Pancreas (tissue), 10 donors: ENCODE data around the gene PJA1. TPM values are rescaled to one million over a fixed set of nuclear protein-coding genes. Genes with fewer than 3 reads are reported as not detected.

Experiments used
- ATAC-seq, 4 donors: fragments of 200-7000 bp; cut with Tn5 transposase; one replicate each; pipeline versions ENCODE4 v1.8.0 to v1.9.1; 2020; ENCODE audit warnings: mild to moderate bottlenecking in 4 of 4, moderate library complexity in 4 of 4
- DNase-seq, 6 donors: peaks; one replicate each; pipeline ENCODE4 v3.0.0-alpha.2; 2020
- FAIRE-seq: peaks from 2 replicates; lab custom pipeline; 2012; peaks lifted over from hg19 to GRCh38; lab: Jason Lieb, UNC
- H3K27ac ChIP-seq, 4 donors: fragments of 200-600 bp; sonication (generic); 1 replicate in 3 of 4; 2 replicates in 1 of 4; pipeline versions ENCODE4 v1.5.0 to v1.8.0; 2020
- H3K27me3 ChIP-seq, 4 donors: fragments of 200-600 bp; one replicate each; pipeline ENCODE4 v1.8.0; 2021
- H3K36me3 ChIP-seq, 3 donors: fragments of 200-600 bp; sonication (generic) in 1 of 3; one replicate each; pipeline versions ENCODE4 v1.5.0 to v1.8.0; 2020 to 2021
- H3K4me1 ChIP-seq, 3 donors: fragments of 200-600 bp; one replicate each; pipeline ENCODE4 v1.8.0; 2021
- H3K4me3 ChIP-seq, 4 donors: fragments of 200-600 bp; sonication (generic) in 2 of 4; one replicate each; pipeline versions ENCODE4 v1.5.0 to v1.8.0; 2020 to 2021
- H3K9me3 ChIP-seq, 4 donors: fragments of 200-600 bp; one replicate each; pipeline ENCODE4 v1.8.0; 2021
- WGBS, 2 donors: extraction: QIAGEN DNeasy Blood & Tissue Kit; methylation state at CpG; one replicate each; pipeline ENCODE4 v1.1.7; 2013; 5-methylcytosine and 5-hydroxymethylcytosine counted together
- intact Hi-C, 3 donors: fragments of 100-400 bp; cut with DNase I; formaldehyde crosslinking; loops; one replicate each; pipeline versions ENCODE4 v1.11.1 to v1.14.2; 2022
- polyA plus RNA-seq, 2 donors: library from polyadenylated mRNA; stranded (reverse); fragments of 200-250 nt; gene quantifications; one replicate each; pipeline ENCODE4 v1.2.3, GENCODE V29; 2013
- total RNA-seq, 6 donors: library from RNA; stranded (reverse); fragmentation: NEBNext Ultra II Directional in 4 of 6; extraction: Animal tissue kit (Norgen Biotek cat#: 25700) in 4 of 6; gene quantifications; one replicate each; pipeline versions ENCODE4 v1.2.1 to v1.2.4, GENCODE V29; 2021 to 2023
- TF ChIP-seq, protein P1 (sequence below), 4 donors: fragments of 200-600 bp; sonication (generic) in 3 of 4; IDR thresholded peaks; one replicate each; pipeline versions ENCODE4 v1.5.0 to v1.8.0; 2021; ENCODE audit warnings: antibody characterized with exemption in 4 of 4
- donor health status: healthy with polysubstance abuse.
- donor health status: DM: no; HTN: no; CAD: no; lungs with moderate emphysema.
- donor health status: DM: no; HTN: no; CAD: no.
- donor health status: control.
- donor health status: control.
- donor health status: Bipolar disorder and iron deficiency.
- donor health status: DM: yes; HTN: yes; CAD: no.
- donor health status: DM: no; HTN: no; CAD: no.
- donor health status: DM: no; HTN: no; CAD: no.
- donor health status: DM: yes; HTN: yes; CAD: no.

The PJA1 gene
- total and polyA plus RNA-seq, 8 donors = 5.4 to 20.0 (median 8.8) TPM

DNA sequence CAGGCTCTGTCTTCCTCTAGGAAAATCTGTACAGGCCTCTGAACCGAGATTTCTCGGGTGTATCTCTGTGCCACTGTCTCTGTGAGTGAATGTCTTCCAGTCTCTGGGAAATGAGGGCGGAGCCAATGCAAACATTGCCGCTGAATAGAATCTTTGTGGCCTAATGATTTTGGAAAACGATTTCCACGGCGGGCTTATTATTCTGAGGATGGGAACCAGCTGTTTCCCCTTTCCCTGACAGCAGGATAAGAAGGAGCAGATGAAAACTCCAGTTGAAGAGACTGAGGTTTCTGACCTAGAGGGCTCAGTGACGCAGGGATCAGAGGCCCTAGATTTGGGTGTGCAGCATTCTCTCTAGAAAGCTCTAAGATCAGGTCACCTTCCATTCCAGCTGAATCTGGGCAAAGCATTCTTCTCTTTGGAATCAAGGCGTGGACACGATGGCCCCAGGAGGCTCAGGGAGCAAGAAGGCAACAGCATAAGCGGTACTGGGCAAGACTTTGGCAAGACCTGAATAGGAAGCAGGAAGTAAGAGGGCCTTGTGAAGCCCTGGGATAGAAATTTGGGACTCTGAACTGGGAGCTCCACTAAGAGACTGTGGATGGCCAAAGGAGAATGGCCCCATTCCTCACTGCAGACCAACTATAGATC lies 47.3 kb downstream of the PJA1 start:
- whole genome bisulfite sequencing, 2 donors = 73 to 79% methylated on average over 11 of the region's 11 CpGs
- no peak overlapping the region for H3K4me3 ChIP-seq
- no peaks in the 10 kb centered on the region for H3K27me3 ChIP-seq
- no peaks in the 10 kb centered on the region for H3K36me3 ChIP-seq
- H3K27ac ChIP-seq = no peak overlapping the region
- TF ChIP-seq, protein P1, sequence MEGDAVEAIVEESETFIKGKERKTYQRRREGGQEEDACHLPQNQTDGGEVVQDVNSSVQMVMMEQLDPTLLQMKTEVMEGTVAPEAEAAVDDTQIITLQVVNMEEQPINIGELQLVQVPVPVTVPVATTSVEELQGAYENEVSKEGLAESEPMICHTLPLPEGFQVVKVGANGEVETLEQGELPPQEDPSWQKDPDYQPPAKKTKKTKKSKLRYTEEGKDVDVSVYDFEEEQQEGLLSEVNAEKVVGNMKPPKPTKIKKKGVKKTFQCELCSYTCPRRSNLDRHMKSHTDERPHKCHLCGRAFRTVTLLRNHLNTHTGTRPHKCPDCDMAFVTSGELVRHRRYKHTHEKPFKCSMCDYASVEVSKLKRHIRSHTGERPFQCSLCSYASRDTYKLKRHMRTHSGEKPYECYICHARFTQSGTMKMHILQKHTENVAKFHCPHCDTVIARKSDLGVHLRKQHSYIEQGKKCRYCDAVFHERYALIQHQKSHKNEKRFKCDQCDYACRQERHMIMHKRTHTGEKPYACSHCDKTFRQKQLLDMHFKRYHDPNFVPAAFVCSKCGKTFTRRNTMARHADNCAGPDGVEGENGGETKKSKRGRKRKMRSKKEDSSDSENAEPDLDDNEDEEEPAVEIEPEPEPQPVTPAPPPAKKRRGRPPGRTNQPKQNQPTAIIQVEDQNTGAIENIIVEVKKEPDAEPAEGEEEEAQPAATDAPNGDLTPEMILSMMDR (IDR thresholded peaks at IDR 0.05) = no peak
- no peaks in the 10 kb centered on the region for H3K9me3 ChIP-seq
- intact Hi-C loops = no loop called here
- ATAC-seq (no peak), DNase-seq (no peak), FAIRE-seq (no peak)
- H3K4me1 ChIP-seq = no peaks in the 10 kb centered on the region

GRCh38 chrX:69116077-69116476 lies 49.2 kb downstream of the PJA1 start:
- FAIRE-seq = no peak
- no peak overlapping the region for H3K4me3 ChIP-seq
- H3K27ac ChIP-seq = no peak overlapping the region
- intact Hi-C loops = no loop called here
- H3K27me3 ChIP-seq = no peaks in the 10 kb centered on the region
- H3K36me3 ChIP-seq = no peaks in the 10 kb centered on the region
- H3K4me1 ChIP-seq = no peaks in the 10 kb centered on the region
- TF ChIP-seq, protein P1 (IDR thresholded peaks at IDR 0.05) = no peak
- DNase-seq = peak in 1 of 6 donors; percentile 29
- 91 to 97% methylated on average over 6 of the region's 6 CpGs for WGBS, 2 donors
- H3K9me3 ChIP-seq = no peaks in the 10 kb centered on the region
- ATAC-seq = no peak

- no peaks in the 10 kb centered on the region for H3K4me1 ChIP-seq
- FAIRE-seq = no peak
- H3K36me3 ChIP-seq = no peaks in the 10 kb centered on the region
- H3K4me3 ChIP-seq = no peak overlapping the region
- TF ChIP-seq, protein P1 (IDR thresholded peaks at IDR 0.05) = no peak
- no peak for DNase-seq
- intact Hi-C loops = no loop called here
- no peak for ATAC-seq
- no peak overlapping the region for H3K27ac ChIP-seq
- no peaks in the 10 kb centered on the region for H3K9me3 ChIP-seq
- no peaks in the 10 kb centered on the region for H3K27me3 ChIP-seq
These were observed 51.5 kb downstream of the PJA1 start for GRCh38 chrX:69113723-69114122.
